ENCODE measurements around the gene SIGLEC1.

- TF ChIP-seq CTCF (conservative IDR thresholded peaks at IDR 0.05; ENCODE audit: low read depth, low read length) (no peak), EZH2 (IDR thresholded peaks at IDR 0.05; ENCODE audit: low read length, unreplicated experiment) (no peak), EZH2phosphoT487 (IDR thresholded peaks at IDR 0.05; ENCODE audit: borderline replicate concordance, low read length) (no peak)
Measured at GRCh38 chr20:3752386-3752759, 40.0 kb upstream of the SIGLEC1 start.
